Activated naive CD4-positive, alpha-beta T cell treated with Interleukin-2 at 50 U/mL for 16 hours (primary cell): ENCODE measurements around the gene CCDC93.

Experiments used
- DNase-seq: peaks from one replicate; pipeline ENCODE4 v3.0.0-alpha.2; 2020

Gene CCDC93

GRCh38 chr2:118013724-118014491 lies at the start of gene CCDC93:
Gene CCDC93 (minus strand): TSS chr2:118014070. CDS start chr2:118013995, 75 bp downstream.
- DNase-seq, result peak; percentile 87

GRCh38 chr2:118062669-118063068 lies 48.8 kb upstream of the CCDC93 start:
- DNase-seq, result no peak

GRCh38 chr2:118062048-118062447 lies 48.2 kb upstream of the CCDC93 start:
- DNase-seq, result no peak

- no peak for DNase-seq
Observed at GRCh38 chr2:118061135-118061955, 47.5 kb upstream of the CCDC93 start.

- no peak for DNase-seq
Observed at GRCh38 chr2:118059919-118060478, 46.1 kb upstream of the CCDC93 start.

DNA sequence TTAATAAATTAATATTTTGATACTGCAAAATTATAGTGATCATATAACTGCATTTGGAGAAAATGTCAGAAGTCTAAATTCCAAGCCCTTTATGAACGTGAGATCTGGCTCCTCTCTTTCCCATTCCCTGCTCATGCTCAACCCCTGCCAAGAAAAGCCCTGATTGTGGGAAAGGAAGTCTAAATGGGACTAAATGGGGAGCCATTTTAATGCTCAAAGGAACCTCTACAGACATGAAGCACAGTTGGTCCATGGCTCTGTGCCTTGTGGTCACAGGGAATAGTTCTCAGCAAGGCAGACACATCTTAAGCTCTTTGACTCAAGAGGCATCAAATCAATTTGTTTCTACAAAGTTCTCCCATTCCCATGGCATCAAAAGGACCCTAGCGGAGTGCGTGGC lies 45.1 kb upstream of the CCDC93 start:
- no peak for DNase-seq

- DNase-seq, result no peak
Observed at GRCh38 chr2:118056801-118057200, 42.9 kb upstream of the CCDC93 start.

GRCh38 chr2:118056165-118056534 lies 42.3 kb upstream of the CCDC93 start:
- no peak for DNase-seq

GRCh38 chr2:118055512-118056164 lies 41.8 kb upstream of the CCDC93 start:
- DNase-seq, result no peak

- DNase-seq, result no peak
Observed at GRCh38 chr2:118054213-118055008, 40.5 kb upstream of the CCDC93 start.

DNA sequence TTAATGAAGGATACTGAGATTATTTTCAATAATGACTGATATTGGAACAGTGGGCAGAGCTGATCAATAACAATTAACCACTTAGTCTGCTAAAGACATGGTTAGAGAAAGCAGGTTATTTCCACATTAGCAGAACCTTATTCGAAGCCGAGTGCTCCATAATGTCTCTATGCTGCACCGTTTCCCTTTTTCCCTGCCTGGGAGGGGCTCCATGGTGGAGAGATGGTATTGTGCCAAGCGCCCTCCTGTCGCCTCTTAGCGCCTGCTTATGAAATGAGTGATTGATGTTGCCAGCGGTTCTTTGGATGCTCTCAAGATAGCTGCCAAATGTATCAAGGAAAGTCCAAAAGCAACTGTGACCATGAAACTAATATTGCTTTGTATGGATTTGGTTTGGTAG lies 39.8 kb upstream of the CCDC93 start:
- no peak for DNase-seq

DNA sequence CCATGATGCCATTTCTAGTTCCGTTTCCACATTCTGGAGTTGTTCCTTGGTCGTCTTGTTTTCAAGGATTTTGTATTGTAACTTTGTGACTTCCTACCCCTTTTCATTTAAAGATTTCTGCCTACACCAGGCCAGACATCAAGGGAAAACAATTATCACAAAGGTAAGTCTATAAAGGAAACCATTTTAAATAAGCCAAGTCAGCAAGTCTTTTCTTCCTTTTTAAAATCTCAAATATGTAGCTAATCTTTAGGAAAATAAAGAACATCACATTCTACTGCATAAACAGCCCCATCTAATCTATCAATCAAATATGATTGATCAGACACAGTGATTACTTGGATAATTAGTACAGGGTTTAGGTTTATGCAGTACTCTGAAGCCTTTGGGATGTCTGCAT lies 38.6 kb upstream of the CCDC93 start:
- no peak for DNase-seq

DNA sequence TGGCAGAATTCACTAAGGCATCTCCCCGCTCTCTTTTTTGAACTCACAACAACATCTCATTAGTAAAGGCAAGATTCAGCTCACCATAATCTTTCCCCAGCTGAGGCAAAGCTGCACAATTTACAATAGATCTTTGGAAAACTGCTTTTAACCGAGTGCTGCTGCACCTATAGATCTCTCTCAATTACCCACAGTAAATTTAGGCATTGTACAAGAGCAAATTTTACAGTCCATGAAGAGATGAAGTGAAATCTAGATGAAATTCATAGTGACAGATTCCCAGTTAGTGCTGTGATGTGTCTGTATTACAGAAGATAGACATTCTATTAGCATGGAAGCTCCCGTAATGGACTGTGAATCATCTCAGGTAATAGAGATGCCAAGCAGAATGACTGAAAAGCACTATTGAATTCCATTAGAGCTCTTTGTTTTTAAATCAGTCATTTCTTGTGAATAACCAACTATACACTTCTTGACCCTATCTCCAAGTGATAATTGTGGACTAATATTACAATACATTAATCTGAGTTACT lies 38.0 kb upstream of the CCDC93 start:
- DNase-seq, result no peak

DNA sequence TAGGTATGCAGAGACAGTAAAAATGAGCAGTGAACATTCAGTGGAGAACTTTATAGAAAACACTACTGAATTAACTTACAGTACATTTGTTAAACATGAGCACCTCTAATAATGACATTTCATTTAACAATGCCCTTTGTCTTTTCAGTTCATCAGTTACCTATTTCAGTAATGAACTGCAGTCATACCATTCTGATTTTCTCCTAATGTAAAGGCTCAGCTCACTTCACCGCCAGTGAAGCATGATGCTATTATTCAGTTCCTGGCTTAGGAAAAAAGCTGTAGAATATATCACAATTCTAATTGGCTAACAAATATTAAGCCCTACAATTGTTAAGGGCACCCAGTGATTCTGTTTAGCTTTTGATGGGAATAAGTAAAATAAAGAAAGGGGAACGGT lies 37.1 kb upstream of the CCDC93 start:
- no peak for DNase-seq

- DNase-seq, result no peak
Observed at GRCh38 chr2:118050386-118050785, 36.5 kb upstream of the CCDC93 start.

- no peak for DNase-seq
Observed at GRCh38 chr2:118049816-118050140, 35.9 kb upstream of the CCDC93 start.

GRCh38 chr2:118049140-118049815 lies 35.4 kb upstream of the CCDC93 start:
- DNase-seq, result no peak

- DNase-seq, result no peak
Observed at GRCh38 chr2:118048401-118048800, 34.5 kb upstream of the CCDC93 start.

DNA sequence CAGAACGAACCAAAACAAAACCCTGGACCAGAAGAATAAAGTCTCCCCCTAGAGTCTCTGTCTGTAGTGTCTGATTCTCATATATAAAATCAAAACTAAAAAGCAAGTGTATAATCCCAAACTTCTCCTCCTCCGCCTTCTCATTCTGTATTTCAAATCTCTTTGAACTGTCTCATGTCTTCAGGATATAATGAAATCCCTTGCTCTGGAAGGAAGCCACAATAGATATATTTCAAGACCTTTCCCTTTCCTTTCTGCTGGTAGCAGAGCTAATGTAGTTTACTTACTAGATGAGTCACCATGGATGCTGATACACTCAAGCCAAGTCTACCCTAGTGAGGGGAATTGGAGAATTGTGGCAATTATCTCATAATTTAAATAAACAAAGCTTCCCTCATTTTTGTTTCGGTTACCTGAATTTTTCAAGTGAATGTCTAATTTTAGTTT lies 33.5 kb upstream of the CCDC93 start:
- DNase-seq, result no peak

GRCh38 chr2:118046634-118047210 lies 32.9 kb upstream of the CCDC93 start:
- no peak for DNase-seq

DNA sequence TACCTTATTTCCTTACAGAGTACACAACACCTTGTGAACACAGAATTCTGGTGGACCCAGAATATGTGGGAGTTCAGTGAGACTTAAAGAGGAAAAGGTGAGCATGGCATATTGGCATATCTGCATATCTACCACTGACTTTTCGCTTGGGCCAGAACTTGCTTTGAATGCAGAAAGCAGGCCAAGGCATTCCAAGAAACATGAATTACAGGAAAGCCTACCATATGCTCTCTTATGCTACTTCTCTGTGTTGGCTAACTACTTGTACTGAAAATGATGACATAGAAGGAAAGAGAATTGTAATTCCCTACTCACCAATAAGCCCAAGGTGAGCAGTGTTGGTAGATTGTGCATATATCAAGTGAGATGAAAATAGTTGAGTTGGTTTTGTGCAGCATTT lies 31.4 kb upstream of the CCDC93 start:
- DNase-seq, result no peak
